GM10847 (cell line): ENCODE measurements around the gene MYBPHL.

Experiments used
- POLR2A ChIP-seq: IDR thresholded peaks from 2 replicates; pipeline ENCODE4 v1.6.1; 2011; ENCODE audit not compliant: insufficient read length; ENCODE audit errors: extremely low read depth

MYBPHL gene

GRCh38 chr1:109274533-109275476, 32.0 kb downstream of the MYBPHL start:
- no peak for TF ChIP-seq POLR2A

DNA sequence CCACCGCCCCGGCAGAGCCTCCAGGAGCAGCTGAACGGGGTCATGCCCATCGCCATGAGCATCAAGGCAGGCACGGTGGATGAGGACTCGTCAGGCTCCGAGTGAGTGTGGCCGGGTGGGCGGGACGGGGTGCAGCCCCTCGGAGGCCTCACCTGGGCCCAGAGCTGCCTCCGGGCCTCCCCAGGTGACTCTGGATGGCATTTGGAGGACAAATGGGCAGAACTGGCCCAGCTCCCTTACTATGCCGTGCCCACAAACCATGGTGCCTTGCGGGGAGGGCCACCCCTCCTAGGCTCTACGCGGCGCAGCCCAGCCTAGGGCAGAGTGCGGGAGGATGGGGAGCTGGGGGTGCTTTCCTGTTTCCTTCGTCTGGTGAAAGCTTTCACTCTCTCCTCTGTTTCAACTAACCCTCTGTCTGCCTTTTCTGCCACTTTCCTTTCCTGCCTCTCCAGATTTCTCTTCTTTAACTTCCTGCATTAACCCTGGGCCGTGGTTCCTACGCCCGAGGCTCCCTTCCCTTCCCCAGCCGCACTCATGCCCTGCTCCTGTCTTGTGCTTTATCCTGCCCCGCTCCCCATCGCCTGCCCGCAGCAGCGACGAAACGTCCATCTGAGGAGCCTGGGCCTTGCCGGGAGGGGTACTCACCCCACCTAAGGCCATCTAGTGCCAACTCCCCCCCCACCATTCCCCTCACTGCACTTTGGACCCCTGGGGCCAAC, 33.1 kb downstream of the MYBPHL start:
- no peak for TF ChIP-seq POLR2A

GRCh38 chr1:109272831-109273547, 33.8 kb downstream of the MYBPHL start:
- TF ChIP-seq POLR2A, result no peak

GRCh38 chr1:109272021-109272799, 34.6 kb downstream of the MYBPHL start:
- TF ChIP-seq POLR2A, result no peak

DNA sequence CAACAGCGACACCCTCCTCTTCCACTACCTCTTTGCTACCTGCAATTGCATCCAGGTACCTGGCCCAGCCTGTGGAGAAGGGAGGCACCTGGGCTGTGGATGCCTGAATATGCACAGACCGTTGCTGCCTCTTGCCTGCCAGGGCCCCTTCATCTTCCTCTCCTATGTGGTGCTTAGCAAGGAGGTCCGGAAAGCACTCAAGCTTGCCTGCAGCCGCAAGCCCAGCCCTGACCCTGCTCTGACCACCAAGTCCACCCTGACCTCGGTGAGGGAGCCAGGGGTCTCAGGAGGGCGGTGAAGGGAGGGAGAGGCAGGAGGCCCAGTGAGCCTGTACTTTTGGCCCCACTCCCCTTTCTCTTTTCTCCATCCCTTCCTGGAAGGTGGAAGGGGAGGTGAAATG, 35.4 kb downstream of the MYBPHL start:
- no peak for TF ChIP-seq POLR2A

GRCh38 chr1:109270623-109271317, 36.0 kb downstream of the MYBPHL start:
- no peak for TF ChIP-seq POLR2A

DNA sequence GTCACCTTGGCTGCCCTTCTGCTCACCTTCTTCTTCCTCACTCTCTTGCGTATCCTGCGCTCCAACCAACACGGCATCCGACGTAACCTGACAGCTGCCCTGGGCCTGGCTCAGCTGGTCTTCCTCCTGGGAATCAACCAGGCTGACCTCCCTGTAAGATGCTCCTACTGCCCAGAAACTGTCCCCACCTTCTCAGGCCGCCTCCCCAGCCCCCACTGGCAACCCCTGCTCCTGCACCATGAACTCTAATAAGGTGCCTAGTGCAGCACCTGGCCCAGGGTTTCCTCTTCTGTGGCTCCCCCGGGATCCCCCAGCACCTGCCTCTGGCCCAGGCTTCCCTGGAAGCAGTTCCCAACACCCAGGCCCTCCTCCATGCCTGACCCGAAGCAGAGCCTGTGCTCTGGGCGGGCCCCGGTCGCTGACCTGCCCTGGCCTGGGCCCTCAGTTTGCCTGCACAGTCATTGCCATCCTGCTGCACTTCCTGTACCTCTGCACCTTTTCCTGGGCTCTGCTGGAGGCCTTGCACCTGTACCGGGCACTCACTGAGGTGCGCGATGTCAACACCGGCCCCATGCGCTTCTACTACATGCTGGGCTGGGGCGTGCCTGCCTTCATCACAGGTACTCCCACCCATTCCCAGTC, 36.7 kb downstream of the MYBPHL start:
- TF ChIP-seq POLR2A, result no peak

DNA sequence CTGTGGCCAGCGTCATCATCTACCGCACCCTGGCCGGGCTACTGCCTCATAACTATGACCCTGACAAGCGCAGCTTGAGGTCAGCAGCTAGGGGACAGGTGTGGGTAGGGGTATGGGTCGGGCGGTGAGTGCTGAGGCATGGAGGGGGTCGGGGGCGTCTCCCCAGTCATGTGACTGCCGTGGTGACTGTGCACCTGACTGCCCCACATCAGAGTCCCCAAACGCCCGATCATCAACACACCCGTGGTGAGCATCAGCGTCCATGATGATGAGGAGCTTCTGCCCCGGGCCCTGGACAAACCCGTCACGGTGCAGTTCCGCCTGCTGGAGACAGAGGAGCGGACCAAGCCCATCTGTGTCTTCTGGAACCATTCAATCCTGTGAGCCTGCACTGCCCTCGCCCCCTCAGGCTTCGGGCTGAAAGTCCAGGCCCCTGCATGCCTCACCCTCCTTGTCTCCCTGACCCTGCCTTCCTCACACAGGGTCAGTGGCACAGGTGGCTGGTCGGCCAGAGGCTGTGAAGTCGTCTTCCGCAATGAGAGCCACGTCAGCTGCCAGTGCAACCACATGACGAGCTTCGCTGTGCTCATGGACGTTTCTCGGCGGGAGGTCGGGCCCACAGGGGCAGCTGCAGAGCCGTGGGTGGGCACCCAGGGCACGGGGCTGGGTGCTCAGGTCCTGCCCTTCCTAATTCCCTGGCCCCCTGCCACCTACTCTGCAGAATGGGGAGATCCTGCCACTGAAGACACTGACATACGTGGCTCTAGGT, 37.4 kb downstream of the MYBPHL start:
- TF ChIP-seq POLR2A, result no peak

- no peak for TF ChIP-seq POLR2A
Measured at GRCh38 chr1:109268431-109269211, 38.2 kb downstream of the MYBPHL start.

DNA sequence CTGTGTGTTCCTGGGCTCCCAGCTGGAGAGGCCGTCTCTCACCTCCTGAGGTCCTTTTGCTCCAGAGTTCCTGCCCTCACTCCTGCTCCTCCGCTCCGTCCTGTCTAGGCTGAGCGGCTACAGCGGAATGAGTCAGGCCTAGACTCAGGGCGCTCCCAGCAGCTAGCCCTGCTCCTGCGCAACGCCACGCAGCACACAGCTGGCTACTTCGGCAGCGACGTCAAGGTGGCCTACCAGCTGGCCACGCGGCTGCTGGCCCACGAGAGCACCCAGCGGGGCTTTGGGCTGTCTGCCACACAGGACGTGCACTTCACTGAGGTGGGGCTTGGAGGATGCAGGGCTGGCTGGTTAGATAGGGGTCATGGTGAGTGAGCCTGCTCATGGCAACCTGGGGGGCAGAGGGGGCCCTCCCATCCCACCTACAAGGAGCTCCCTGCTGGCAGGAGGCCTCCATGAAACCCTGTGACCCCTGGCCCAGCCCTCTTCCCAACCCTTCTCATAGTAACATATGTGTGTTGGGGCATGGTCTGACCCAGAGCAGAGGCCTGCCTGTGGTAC, 39.0 kb downstream of the MYBPHL start:
- no peak for TF ChIP-seq POLR2A

DNA sequence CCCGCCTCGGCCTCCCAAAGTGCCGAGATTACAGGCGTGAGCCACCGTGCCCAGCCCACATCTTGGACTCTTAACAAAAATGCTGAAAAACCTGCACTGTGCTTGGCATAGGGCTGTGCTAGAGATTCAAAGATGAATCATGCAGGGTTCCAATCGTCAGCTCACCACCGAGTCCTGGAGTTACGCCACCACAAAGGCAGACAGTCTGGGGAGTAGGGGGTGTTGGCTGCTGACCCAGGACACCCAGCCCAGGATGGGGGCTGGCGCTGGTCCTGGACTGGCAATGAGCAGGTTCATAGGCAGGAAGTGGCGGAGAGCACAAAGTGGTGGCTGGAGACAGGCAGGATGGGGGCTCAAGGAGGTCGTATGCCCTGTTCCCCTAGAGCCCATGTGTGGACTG, 39.8 kb downstream of the MYBPHL start:
- no peak for TF ChIP-seq POLR2A

DNA sequence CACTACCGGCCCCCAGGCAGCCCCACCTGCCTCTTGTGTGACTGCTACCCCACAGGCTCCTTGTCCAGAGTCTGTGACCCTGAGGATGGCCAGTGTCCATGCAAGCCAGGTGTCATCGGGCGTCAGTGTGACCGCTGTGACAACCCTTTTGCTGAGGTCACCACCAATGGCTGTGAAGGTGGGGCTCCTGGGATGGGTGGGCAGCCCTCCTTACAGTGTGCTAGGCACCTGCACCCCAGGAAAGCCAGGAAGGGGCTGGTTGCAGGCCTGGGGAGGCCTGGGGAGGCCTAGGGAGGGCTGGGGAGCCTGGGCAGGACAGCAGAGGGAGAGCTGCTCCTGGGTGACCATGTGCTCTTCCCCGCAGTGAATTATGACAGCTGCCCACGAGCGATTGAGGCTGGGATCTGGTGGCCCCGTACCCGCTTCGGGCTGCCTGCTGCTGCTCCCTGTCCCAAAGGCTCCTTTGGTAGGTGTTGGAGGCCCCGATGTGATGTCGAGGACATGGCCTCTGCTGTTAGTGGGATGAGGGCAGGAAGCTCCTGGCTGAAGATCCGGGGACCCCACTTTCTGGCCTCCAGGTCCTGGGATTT, 41.0 kb downstream of the MYBPHL start:
- TF ChIP-seq POLR2A, result no peak
